GM18873 (cell line): Measurements from ENCODE around the gene MSL2.
"Not testable (repeated sequence)": the region's sequence is repeated elsewhere in the genome, so short reads cannot be mapped to it uniquely, and the experiment has no call there.

ENCODE experiments used
- ATAC-seq: cut with Tn5 transposase; IDR thresholded peaks from one replicate; pipeline ENCODE4 v1.9.1; 2021; ENCODE audit warnings: mild to moderate bottlenecking, moderate library complexity, moderate number of reproducible peaks; ENCODE audit not compliant: unreplicated experiment, low FRiP score

MSL2 gene, protein sequence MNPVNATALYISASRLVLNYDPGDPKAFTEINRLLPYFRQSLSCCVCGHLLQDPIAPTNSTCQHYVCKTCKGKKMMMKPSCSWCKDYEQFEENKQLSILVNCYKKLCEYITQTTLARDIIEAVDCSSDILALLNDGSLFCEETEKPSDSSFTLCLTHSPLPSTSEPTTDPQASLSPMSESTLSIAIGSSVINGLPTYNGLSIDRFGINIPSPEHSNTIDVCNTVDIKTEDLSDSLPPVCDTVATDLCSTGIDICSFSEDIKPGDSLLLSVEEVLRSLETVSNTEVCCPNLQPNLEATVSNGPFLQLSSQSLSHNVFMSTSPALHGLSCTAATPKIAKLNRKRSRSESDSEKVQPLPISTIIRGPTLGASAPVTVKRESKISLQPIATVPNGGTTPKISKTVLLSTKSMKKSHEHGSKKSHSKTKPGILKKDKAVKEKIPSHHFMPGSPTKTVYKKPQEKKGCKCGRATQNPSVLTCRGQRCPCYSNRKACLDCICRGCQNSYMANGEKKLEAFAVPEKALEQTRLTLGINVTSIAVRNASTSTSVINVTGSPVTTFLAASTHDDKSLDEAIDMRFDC

DNA sequence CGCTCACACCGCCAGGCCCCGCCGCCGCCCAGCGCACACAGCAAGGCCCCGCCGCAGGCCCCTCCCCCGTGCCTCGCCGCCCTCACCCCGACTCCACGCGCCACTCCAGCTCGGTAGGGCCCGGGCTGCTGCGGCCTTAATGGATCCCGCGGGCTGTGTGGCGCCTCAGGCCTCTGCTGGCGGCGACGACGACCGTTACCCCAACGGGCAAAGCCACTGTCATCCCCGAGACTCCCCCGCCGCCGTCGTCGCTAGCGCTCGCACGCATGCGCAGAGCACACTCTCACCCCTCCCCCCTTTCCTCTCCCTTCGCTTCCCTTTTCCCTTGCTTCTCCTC is at the start of gene MSL2:
Gene MSL2, minus strand, starts transcription at position 272 of the 337 bp plus-strand sequence. CDS start 1,222 bp downstream, outside the sequence.
- ATAC-seq, result no peak

DNA sequence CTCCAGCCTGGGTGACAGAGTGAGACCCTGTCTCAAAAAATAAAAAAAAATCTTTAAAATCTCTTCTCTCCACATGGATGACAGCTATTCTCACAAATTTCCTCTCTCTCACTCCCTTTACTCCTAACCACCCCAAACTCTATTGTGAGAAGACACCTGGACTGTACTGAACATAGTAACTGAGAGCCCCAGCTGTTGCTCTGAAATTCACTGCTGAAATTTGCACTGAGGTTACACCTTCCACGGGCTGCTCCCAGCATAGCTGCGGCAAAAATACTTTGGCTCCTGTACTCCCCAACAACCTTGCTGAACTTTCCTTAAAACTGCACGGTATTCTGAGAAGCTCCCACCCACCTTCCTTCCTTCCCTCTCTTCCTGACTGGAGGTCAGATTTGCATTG is 49.6 kb upstream of the MSL2 start:
- no peak for ATAC-seq

DNA sequence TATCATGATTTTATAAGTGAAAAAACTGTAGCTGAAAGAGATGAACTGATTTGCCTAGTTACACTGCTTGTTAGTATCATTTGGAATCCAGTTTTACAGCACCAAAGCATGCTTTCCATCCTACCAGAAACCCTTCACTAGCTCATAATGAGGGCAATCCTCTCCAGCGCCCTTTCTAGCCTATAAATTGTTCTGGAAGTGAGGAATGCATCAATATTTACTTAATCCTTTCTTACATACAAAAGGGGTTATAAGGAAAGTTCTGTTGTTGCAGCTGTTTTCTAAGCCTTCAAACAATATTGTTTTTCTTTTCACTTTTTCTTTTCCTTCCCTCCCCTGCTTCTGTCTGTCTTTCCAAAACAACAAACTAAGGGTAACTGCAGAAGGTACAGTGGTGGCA is 43.0 kb upstream of the MSL2 start:
- no peak for ATAC-seq

DNA sequence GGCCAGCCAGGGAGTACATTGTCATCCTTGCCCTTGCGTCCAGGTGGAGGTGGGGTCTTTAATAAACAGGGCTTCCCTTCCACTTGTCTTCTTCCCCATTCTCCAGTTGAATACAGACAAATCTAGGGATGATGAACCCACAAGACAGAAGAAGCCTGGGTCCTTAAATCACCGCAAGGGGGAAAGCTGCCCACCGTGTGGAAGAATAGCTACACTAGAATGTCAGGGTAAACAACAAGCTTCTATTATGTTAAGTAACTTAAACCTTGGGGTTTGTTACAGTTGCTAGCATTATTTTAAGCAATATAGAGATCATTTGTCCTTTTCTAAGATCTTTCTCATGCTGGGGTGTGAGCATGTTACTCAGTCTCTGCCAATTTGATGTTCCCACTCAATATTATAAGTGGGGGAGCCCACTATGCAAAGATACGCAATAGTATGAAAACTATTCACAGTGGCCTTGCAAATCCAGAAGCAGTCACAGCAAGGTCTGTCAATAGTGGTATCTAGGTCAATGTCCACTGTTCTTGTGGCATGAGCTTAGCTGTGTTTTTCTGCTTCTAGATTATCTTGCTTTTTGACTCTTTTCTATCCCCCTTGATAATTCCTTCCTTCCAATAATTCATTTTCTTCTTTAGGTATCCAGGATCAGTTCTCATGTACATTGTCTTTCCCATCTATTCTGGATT is 42.0 kb upstream of the MSL2 start:
- no peak for ATAC-seq

DNA sequence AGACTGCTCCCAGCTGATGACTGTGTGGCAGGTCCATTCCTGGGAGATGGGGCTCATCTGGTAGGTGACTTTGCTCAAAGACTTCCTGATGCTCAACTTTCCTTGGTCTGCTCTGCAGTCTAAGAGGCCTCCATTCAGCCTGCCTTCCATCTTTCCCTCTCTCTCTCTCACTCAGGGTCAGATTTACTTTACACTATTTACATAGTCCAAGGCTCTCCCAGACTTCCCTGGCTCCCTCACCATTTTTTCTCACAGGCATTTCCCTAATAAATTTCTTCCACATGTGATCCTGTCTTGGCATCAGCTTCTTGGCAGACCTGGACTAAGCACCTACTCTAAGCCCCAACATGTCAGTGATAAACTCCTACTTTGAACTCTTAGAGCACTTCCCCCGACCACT is 41.0 kb upstream of the MSL2 start:
- ATAC-seq, result no peak

DNA sequence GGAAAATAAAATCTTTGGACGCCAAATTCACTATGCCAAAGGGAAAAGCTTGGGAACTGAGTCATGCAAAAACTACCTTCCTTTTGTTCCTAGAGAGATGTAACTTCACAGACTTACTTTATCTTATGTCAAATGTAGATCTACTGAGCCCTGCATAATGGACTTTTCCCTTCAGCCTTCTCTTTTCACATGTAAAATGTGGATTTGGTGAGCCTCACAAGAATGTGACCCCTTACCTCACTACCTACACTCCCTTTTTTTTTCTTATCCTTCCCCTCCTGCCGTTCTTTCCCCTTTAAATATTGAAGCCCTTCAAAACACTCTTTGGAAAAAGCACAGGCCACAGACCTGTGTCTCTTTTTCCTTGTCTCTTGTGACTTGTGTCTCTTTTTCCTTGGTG is 40.0 kb upstream of the MSL2 start:
- ATAC-seq, result no peak

DNA sequence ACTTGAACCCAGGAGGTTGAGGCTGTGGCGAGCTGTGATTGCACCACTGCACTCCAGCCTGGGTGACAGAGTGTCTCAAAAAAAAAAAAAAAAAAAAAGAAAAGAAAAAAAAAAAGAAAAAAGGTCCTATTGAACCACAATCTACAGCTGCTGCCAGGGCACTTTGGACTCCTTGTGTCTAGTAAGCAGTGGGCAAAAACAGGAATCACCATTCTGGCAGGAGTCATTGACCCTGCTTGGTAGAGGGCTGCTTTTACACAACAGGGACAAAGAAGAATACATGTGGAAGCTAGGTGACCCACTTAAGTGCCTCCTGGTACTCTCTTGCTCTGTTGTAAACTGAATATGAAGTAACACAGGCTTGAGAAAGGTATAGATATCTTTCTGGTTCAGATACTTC is 39.4 kb upstream of the MSL2 start:
- no peak for ATAC-seq

DNA sequence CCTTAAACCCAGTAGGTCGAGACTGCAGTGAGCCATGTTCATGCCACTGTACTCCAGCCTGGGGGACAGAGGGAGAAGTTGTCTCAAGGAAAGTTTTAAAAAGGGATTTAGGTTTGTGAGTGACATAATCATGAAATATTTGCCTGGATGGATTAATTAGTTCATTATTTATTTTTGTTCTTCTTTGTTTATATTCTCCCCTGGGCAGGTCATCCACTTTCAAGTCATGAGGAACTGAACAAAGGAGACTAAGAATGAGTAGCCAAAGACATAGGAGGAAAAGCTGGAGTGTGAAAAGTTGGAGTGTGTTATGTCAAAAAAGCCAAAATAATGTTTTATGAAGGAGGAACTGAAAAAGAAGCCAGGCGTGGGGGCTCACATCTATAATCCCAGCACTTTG is 36.3 kb upstream of the MSL2 start:
- ATAC-seq, result no peak

DNA sequence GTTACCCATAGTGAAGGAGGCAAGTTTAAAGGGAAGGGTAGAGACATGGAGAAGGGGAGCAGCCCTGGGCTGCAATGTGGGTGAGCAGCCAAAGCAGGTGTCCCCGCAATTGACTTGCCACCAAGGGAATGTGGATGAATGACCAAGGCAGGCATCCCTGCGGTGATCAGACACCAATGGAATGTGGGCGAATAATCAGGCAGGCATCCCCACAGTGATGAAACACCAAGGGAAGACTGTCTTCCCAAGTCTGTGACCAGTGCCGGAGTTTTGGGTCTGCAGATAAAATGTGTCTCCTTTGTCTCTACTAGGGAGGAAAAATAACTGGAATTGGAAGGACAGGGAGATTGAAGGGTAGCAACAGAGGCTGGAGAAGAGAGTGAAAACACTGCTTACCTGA is 26.6 kb upstream of the MSL2 start:
- ATAC-seq, result not testable (repeated sequence)

DNA sequence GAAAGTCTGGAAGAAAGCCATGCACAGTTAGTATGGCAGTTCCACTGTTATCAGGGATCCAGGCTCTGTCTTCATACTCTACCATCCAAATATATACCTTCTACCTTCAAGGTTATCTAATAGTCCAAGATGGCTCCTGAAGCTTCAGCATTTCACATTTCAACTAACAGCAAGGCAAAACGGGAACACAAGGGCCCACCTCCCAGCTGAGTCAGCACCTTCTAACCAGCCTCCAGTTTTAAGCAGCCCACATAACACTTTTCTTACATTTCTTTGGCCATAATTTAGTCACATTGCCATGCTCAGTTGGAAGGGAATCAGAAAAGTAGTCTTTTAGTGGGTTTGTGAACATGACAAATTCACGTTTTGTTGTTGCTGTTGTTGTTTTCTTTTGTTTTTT is 15.4 kb upstream of the MSL2 start:
- no peak for ATAC-seq

DNA sequence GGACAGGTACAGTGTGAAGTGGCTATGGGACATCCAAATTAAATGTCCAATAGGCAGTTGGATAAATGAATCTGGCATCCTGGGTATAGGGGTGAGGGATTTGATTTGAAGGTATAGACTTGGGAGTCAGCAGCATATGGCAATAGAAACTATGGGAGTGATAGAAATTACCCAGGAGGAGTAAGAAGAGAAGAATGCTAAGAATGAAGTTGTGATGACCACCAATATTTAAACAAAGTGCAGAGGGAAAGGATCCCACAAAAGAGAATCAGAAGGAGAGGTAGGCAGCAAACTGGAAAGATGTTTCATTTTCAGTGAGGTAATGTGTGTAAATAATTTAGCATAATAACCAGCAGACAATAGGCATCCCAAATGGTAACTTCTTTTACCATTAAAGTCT is 13.8 kb upstream of the MSL2 start:
- no peak for ATAC-seq

DNA sequence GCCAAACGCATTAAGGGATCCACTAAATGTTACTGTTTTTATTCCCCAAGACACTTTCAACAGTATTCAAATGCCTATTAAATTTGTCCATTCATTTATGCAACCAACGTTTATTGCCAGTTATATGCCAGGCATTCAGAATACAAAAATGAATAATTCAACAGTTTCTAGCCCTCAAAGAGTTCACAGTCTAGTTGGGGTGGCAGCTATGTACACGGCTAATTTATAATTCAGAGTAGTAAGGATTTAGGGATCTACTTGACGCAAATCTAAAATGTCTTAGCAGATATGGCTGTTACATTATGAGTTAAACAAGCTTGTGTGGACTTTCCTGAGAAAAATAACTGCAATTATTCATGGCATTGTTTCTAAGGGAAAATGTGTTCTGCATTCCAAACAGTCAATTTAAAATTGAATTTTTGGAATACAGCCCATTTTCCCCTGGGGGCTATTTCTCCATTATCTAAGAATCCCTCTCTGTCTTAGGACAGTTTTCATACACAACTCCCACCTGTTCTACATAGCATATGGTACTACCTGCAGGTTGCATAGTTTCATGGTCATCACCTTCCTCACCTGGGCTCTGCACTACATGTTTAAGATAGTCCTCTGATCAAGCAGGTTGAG is 11.5 kb upstream of the MSL2 start:
- no peak for ATAC-seq

DNA sequence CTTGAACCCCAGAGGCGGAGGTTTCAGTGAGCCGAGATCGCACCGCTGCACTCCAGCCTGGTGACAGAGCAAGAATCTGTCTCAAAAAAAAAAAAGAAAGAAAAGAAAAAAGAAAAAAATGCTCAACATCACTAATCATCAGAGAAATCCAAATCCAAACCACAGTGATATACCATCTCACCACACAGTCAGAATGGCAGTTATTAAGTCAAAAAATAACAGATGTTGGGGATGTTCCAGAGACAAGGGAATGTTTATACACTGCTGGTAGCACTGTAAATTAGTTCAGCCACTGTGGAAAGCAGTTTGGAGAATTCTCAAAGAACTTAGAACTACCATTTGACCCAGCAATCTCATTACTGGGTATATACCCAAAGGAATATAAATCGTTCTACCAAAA is 3.1 kb upstream of the MSL2 start:
- ATAC-seq, result not testable (repeated sequence)

DNA sequence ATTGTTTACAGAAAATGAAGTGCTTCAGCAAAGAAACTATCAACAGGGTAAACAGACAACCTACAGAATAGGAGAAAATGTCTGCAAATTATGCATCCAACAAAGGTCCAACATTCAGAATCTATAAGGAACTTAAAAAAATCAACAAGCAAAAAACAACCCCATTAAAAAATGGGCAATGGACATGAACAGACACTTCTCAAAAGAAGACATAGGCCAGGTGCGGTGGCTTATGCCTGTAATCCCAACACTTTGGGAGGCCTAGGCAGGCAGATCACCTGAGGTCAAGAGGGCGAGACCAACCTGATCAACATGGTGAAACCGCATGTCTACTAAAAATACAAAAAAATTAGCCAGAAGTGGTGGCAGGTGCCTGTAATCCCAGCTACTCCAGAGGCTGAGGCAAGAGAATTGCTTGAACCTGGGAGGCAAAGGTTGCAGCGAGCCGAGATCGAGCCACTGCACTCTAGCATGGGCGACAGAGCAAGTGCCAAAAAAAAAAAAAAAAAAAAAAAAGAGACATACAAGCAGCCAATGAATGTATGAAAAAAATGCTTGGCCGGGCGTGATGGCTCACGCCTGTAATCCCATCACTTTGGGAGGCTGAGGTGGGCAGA is 2.4 kb upstream of the MSL2 start:
- not testable (repeated sequence) for ATAC-seq

DNA sequence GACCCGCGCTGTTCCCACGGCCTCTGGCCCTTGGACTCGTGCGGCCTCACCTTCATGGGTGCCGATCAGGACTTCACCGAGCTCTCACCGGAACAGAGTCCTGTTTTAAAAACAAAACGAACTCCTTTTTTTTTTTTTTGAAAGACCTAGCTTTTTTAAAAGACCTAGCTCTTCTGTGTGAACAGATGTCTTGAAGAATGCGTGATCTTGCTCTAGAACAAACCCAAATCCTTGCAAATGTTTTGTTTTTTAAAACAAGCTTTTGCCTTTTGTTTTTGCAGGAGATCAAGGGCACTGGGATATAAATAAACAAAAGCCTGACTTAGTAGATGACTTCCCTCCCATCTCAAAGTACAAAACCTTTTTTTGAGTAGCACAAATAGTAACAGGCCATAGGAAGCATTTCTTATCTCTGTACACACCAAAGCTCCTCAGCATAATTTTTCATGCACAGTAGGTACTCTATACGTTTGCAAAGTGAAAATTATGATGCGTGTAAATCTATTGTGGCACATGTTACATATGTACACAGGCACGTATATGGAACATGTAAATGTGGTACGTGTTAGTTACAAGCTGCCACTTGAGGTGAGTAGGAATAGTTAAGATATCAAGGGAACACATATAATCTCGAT is 1.1 kb upstream of the MSL2 start:
- no peak for ATAC-seq

DNA sequence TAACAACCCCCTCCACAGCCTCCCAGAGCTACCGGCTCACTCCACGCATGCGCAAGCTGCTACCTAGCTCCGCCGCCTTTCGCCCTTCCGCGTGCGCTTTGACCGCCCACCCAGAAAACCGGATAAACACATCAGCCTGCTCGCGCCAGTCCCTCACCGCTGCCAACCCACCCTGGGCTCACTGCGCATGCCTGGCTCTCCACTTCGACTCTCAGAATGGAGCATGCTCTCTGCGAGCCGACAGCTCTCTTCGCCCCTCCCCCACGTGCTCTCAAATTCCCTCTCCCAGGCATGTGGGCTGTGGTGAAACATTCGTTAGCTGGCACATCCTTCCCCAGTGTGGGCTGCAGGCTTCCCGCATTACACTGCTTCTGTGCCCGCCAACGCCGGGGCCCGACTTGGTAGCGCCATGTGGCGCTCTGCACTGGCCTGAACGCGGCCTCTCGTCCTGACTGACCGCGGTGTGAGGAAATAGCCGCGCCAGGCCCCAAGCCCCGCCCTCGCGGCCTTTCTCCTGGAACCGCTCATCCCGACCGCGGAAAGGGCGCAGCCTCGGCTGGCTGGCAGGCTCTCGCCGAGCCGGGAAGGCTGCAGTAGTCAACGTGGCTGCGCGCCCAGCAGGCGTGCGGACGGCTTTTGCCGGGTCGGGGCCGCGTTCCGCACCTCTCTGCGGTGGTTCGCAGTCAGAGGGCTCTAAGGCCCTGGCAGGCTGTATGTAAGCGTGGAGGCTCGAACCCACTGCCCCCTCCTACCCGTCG is 445 bp upstream of the MSL2 start:
- peak; percentile 82 for ATAC-seq

DNA sequence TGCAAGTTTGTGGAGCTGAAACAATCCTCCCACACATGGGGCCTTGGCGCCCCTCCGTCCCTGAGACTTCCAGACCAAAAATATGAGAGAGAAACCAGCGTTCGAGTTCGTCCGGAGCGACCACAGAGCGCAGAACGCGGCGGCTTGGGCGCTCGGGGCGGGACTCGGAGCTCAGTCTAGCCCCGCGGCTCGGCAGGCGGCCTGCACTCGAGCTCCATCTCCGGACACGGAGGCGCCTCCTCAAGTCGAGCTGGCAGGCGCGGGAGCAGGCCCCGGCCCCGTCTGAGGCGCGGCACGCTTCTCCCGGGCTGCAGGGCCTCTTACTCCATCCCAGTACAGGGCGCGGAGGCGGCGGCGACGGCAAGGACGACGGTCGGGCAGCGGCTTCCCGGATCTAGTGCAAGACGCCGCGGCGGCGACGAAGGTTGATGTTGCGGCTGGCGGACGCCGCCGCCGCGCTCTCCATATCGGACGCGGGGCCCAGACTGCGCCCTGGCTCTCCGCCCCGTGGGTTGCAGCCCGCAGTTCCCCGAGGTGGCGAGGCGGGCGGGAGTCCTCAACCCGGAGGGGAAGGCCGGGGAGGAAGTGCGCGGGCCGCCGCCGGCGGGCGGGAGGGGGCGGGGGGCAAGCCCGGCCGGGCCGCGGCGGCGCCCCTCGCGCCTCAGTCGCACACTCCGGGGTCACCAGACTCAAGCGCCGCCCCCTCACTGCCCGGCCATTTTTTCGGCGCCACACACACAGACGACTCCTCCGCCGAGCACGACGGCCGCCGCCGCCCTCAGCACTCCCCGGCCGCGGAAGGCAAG is 674 bp downstream of the MSL2 start:
- peak; percentile 12 for ATAC-seq

DNA sequence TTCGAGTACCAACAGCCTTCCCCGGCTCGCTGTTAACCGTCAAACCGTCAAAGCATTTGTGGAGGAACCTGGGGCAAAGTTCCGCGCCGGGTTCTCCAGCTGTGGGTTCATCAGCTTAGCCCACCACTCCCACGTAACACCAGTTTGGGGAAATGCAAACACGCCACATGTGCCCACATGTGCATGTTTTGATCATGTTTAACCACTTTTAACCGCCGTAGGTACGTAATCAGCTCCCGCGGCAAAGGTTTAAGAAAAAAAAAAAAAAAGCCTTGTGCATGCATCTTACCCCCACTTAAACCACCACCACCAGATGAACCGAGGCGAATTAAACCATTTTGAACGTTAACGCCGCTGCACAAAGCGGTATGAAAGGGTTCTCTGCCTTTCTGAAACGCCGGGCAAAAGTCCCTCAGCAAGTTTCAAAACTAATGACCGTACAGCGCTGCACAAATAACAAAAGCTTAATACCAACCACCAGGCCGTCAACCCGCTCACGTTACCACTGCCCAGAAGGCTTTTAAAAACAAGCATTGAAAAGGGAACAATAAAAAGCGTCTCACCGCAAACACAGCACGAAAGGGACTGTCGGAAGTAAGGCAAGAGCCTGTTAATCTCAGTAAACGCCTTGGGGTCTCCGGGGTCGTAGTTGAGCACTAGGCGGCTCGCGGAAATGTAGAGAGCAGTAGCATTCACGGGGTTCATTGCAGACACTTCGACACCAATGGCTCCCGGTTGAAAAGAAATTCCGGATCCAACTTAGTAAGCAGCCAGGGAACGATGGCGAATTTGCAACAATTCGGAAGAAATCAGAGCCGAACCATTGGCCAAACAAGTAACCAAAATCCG is 1.5 kb downstream of the MSL2 start:
- ATAC-seq, result no peak
